ENCODE results near the gene CSTPP1.
"Not testable (repeated sequence)": the region's sequence is repeated elsewhere in the genome, so short reads cannot be mapped to it uniquely, and the experiment has no call there.

Gene CSTPP1

DNA sequence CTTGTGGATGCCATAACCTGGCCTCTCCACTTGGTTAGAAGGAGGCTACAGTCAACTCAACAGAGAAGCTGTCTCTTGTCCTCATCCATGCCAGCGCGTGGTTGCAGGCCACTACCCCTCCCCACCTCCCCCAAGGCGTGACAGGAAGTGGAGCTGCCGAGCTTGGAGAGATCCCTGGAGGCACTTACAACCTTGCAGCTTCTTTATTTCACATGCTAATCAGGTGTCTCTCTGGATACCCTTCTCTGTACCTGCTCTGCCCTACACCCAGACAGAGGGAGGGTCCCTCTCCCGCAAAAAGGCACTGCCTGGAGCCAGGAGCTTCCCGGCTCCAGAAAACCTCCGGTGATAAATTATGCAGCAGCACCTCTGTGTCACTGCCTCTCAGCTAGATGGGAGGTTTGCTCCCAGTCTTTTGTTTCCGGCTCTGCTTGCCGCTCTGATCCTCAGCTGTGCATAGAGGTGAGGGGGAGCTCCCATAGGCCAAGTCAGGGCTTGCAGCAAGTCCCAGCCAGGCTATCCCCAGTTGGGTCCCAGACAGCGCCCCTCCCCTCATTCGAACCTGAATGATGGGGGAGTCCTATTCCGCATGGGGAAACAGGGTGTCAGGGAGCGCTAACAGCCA is 23.9 kb upstream of the CSTPP1 start:
- no peak for DNase-seq (ENCODE audit: low read depth)

DNA sequence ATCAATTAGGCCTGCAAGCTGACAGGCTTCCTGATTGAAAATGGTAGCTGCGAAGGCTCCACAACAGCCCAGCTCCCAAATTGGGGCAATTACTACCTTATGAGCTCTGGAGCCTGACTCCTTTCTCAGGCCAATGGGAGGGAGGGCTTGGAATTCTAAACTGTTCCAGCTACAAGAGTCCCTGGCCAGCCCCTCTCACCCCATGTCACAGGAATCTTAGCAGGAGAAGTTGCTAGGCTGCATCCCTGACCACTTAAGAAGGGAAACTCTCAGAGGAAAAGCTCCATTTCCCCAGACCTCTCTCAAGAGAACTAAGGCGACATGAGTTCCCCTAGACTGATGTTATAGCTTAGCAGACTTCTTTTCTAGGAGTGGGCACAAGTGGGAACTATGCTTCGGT is 23.1 kb upstream of the CSTPP1 start:
- DNase-seq (ENCODE audit: low read depth) = no peak

- no peak for DNase-seq (ENCODE audit: low read depth)
Observed at GRCh38 chr11:46914363-46914762, 22.2 kb upstream of the CSTPP1 start.

- DNase-seq (ENCODE audit: low read depth) = no peak
Observed at GRCh38 chr11:46914910-46915309, 21.7 kb upstream of the CSTPP1 start.

DNA sequence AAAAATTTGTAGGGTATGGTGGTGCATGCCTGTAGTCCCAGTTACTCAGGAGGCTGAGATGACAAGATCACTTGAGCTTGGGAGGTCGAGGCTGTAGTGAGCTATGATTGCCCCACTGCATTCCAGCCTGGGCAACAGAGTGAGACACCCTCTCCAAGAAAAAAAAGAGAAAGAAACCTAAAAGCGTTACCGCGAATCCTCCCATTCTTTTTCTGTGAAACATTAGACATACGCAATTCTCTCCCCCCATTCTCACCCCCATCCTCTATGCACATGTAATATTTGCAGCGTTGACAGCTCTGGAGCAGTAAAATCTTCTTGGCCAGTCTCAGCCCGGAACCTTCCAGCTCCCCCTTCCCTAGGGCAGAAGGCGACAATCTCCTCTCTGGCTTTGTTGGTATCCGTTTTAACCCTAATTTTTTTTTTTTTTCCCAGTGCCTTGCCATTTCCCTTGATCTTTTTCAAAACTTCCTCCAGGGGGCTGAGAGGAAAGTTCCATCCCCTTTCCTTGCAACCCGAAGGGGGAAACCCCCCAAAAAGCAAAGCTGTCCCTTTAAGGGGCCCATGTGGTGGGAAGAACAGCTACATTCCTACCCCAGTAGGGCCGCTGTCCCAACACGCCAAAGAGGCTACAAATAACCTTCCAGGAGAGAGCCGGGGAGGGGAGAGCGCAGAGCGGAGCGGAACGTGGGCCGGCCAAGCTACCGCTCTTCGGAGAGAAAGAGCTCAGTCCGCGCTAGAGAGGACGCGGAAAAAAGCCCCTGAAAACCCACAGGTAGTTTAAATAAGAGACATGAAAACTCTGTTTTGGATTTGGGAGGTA is 20.1 kb upstream of the CSTPP1 start:
- no peak for DNase-seq (ENCODE audit: low read depth)

DNA sequence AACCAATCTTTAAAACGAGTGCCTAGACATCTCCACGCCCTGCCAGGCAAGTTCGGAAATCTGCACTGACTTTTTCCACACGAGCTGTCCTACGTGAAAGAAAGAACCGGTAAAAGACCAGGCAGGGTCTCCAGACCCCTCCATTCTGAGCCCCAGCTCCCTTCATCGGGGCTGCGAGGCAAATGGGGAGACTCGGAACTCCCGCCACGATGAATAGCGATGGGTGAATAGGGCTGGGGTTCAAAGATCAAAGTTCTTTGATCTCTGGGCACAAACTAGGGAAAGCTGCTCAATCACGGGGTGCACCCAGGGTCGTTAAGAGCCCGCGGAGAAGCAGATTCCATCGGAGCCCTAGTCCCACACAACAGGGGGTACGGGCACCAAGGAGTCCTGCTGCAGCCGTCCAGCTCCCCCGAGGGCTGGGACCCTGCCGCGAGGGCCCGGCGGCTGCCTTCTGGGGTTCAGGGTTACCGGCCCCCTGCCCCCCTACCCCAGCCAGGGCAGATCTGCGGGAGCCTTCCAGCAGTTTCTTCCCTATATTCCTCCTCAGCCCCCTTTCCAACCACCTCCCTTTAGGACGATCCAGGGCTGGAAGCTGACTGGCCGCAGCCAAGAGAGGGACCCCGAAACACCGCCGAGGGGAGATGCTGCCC is 19.3 kb upstream of the CSTPP1 start:
- DNase-seq (ENCODE audit: low read depth) = no peak

DNA sequence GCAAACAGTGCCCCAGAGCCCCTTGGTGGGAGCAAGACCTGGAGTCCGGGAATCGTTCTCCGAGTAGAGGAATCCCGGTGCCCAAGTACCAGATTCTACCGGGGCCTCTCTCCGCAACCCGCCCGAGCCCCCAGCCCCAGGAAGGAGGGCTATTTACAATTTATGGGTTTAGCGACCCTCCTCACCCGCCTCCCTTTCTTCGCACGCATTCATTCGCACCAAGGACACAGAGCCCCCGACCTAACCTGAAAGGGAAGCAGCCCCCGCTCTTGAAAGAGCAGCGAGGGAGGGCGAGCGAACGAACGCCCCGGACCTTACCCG is 18.8 kb upstream of the CSTPP1 start:
- DNase-seq (ENCODE audit: low read depth) = no peak

DNA sequence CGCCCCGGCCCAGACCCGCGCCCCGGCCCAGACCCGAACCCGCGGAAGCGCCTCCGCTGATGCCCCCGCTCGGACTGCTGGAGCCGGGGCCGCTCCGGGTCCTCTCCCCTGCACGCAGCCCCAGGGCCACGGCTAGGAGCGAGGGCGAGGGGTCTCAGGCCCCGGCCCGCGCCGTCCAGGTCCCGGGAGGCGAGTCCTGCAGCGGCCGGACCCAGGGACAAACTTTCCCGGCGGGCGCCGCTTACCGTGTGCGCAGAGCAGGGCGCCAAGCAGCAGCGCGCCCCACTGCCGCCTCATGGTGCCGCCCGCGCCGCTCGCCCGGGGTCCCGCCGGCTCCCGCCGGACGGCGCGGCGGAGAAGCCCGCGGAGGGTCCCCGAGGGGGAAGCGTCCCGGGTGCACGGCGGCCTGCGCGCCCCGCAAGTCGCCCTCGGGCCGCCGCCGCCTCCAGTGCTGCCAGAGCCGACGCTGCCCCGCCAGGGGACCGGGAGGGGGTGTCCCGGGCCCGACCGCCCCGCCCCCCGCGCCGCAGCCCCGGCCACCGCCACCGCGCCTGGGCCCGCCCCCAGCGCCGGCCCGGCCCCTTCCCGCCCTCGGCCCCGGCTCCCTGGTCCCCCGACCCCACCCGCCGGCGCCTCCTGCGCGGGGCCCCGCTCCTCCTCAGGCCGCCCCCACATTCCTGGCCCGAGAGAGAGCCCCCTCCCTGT is 18.3 kb upstream of the CSTPP1 start, which contains the start of gene LRP4:
Gene LRP4, minus strand, starts transcription at position 468 of the 705 bp plus-strand sequence. Its CDS starts 171 bp downstream, at position 297.
- DNase-seq (ENCODE audit: low read depth) = no peak

GRCh38 chr11:46918788-46919513 is 17.6 kb upstream of the CSTPP1 start:
- no peak for DNase-seq (ENCODE audit: low read depth)

DNA sequence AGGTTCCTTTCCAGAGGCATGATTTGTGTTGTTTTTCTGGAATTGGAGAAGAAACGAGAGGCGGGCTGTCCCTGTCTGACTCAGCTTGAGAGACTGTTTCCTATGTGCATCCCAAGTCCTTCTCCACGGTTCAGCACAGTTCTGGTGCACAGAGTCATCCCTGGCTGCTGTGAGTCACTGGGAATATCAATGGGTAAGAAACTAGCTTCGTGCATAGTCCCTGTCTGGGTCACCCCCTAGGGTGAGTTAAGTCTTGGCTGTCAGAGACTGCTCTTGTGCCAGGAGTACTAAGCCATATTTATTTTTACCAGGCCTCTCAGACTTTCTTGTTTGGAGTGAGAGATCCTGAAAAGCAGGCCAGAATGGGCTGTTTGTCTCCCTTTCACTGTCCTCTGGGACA is 15.8 kb upstream of the CSTPP1 start:
- DNase-seq (ENCODE audit: low read depth) = no peak

DNA sequence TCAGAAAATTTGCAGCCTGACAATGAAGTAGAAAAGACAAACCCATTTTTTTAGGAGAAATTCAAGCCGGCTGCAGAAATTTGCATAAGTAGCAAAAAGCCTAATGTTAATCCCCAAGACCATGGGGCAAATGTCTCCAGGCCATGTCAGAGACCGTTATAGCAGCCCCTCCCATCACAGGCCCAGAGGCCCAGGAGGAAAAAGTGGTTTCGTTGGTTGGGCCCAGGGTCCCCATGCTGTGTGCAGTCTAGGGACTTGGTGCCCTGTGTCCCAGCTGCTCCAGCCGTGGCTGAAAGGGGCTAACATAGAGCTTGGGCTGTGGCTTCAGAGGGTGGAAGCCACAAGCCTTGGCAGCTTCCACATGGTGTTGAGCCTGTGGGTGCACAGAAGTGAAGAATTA is 8.6 kb upstream of the CSTPP1 start:
- DNase-seq (ENCODE audit: low read depth) = not testable (repeated sequence)

DNA sequence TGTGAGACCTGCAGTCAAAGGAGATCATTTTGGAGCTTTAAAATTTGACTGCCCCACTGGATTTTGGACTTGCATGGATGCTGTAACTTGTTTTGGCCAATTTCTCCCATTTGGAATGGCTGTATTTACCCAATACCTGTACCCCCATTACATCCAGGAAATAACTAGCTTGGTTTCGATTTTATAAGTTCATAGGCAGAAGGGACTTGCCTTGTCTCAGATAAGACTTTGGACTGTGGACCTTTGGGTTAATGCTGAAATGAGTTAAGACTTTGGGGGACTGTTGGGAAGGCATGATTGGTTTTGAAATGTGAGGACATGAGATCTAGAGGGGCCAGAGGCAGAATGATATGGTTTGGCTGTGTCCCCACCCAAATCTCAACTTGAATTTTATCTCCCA is 7.9 kb upstream of the CSTPP1 start:
- not testable (repeated sequence) for DNase-seq (ENCODE audit: low read depth)

- no peak for DNase-seq (ENCODE audit: low read depth)
Observed at GRCh38 chr11:46930089-46930488, 6.5 kb upstream of the CSTPP1 start.

DNA sequence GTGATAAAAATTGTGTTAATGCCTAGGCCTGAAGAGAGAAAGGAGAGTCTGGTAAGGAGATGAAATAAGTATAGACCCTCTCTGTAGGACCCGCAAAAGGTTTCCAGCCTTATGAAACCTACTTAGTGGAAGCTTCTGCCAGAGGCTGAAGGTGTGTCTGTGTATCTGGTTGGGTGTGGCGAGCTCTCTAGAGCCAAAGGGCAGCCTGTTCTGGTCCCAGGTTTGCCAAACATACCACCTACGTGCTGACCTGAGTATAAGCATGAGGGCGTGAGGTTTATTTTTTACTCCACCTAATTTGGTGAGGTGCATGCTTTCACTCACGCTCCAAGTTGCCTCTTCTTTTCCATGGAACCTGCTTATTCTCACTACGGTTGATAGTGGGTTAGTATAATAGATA is 5.6 kb downstream of the CSTPP1 start:
- no peak for DNase-seq (ENCODE audit: low read depth)

- DNase-seq (ENCODE audit: low read depth) = no peak
Observed at GRCh38 chr11:46944356-46945075, 8.0 kb downstream of the CSTPP1 start.

GRCh38 chr11:46947399-46948077 is 11.0 kb downstream of the CSTPP1 start:
- no peak for DNase-seq (ENCODE audit: low read depth)

DNA sequence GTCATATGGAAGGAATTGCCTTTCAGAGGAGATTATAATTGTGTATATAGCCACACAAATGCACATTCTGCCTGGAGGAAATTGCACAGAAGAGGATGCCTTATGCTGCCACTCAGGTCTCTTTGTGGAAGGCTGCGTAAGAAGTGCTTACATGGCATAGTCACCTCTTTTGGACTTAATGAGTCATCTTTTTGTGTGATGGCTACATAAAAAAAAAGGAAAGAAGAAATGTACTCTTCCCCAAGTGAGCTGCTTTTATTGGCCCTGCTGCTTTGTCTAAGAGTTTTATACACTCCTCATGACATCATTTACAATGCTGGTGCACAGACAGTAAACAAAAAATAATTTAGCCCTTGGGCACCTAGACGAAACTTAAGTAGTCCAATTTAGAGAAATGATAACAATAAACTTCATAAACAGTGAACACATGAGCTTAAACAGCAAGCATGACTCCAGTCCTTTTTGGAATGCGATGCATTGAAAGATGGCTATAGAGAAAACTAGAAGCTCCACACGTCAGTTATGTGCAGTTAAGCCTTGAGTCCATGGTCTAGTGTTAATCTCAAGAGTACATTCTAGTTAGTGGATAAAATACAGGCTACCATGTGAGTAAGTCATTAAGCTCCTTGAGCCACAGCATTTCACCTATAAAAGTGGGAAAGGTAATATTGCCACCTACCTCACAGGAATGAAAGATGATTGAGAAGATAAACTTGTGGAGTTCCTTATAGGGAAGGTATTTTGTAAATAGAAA is 12.0 kb downstream of the CSTPP1 start:
- no peak for DNase-seq (ENCODE audit: low read depth)

GRCh38 chr11:46949297-46949696 is 12.7 kb downstream of the CSTPP1 start:
- no peak for DNase-seq (ENCODE audit: low read depth)

GRCh38 chr11:46951864-46952263 is 15.3 kb downstream of the CSTPP1 start:
- DNase-seq (ENCODE audit: low read depth) = no peak

DNA sequence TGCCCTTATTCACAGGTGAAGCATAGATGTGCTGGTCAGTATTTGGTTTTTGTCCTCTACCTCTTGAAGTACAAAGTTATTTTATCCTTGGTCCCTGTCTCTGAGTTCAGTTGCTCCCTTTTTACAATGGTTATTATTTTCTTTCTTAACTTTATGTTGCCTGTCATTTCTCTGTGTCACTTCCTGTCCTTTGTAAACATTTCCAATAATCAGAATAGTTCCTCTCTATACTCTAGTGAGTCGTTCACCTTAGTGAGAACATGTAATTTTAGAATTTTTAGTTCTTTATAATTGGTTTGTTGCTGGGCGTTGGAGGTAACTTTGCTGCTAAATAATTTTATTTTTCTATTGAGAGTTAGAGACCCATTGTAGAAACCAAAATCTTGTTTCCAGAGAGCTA is 16.0 kb downstream of the CSTPP1 start:
- no peak for DNase-seq (ENCODE audit: low read depth)

Data from activated T-helper 1 cell treated with Interleukin-2 at 50 U/mL for 16 hours (primary cell).